Right forelimb (tissue), 1 donor: ENCODE results near the gene ARHGAP8.
"Not testable (repeated sequence)": the region's sequence is repeated elsewhere in the genome, so short reads cannot be mapped to it uniquely, and the experiment has no call there.

Experiments
- DNase-seq: peaks from one replicate; pipeline ENCODE4 v3.0.0-alpha.2; 2018

ARHGAP8 gene

GRCh38 chr22:44727148-44727547 is 25.2 kb upstream of the ARHGAP8 start:
- no peak for DNase-seq

- no peak for DNase-seq
Measured at GRCh38 chr22:44727709-44728108, 24.7 kb upstream of the ARHGAP8 start.

- peak; percentile 79 for DNase-seq
Measured at GRCh38 chr22:44728761-44729324, 23.5 kb upstream of the ARHGAP8 start.

GRCh38 chr22:44729391-44730021 is 22.9 kb upstream of the ARHGAP8 start:
- peak; percentile 91 for DNase-seq

GRCh38 chr22:44730022-44730393 is 22.4 kb upstream of the ARHGAP8 start:
- DNase-seq = peak; percentile 64

- DNase-seq = no peak
Measured at GRCh38 chr22:44730490-44731356, 21.7 kb upstream of the ARHGAP8 start.

- DNase-seq = no peak
Measured at GRCh38 chr22:44731357-44731970, 20.9 kb upstream of the ARHGAP8 start.

GRCh38 chr22:44732017-44732561 is 20.3 kb upstream of the ARHGAP8 start:
- no peak for DNase-seq

- no peak for DNase-seq
Measured at GRCh38 chr22:44732661-44733060, 19.7 kb upstream of the ARHGAP8 start.

- DNase-seq = no peak
Measured at GRCh38 chr22:44733426-44734106, 18.8 kb upstream of the ARHGAP8 start.

- DNase-seq = no peak
Measured at GRCh38 chr22:44734278-44734677, 18.1 kb upstream of the ARHGAP8 start.

GRCh38 chr22:44734801-44735517 is 17.4 kb upstream of the ARHGAP8 start:
- no peak for DNase-seq

GRCh38 chr22:44735518-44736428 is 16.6 kb upstream of the ARHGAP8 start:
- peak; percentile 90 for DNase-seq

GRCh38 chr22:44736581-44737405 is 15.6 kb upstream of the ARHGAP8 start:
- DNase-seq = no peak

- no peak for DNase-seq
Measured at GRCh38 chr22:44737406-44738346, 14.7 kb upstream of the ARHGAP8 start.

- no peak for DNase-seq
Measured at GRCh38 chr22:44738347-44738715, 14.0 kb upstream of the ARHGAP8 start.

- no peak for DNase-seq
Measured at GRCh38 chr22:44739024-44739423, 13.4 kb upstream of the ARHGAP8 start.

- not testable (repeated sequence) for DNase-seq
Measured at GRCh38 chr22:44739666-44740065, 12.7 kb upstream of the ARHGAP8 start.

GRCh38 chr22:44740307-44740706 is 12.1 kb upstream of the ARHGAP8 start:
- DNase-seq = no peak
